IPS-20b (cell line): ENCODE measurements around the gene SPATA24.

ENCODE experiments used
- H3K27ac ChIP-seq: one replicate; pipeline ENCODE4 v1.5.1; 2013; ENCODE audit warnings: low read length
- H3K27me3 ChIP-seq: 2 replicates; pipeline ENCODE4 v1.6.1; 2013; ENCODE audit warnings: mild to moderate bottlenecking, low read length, inconsistent platforms; ENCODE audit not compliant: insufficient read depth
- H3K36me3 ChIP-seq: 2 replicates; pipeline ENCODE4 v1.6.1; 2013; ENCODE audit warnings: low read depth, mild to moderate bottlenecking, inconsistent platforms, low read length, moderate library complexity; ENCODE audit not compliant: insufficient read depth
- H3K4me1 ChIP-seq: 2 replicates; pipeline ENCODE4 v1.6.1; 2013; ENCODE audit warnings: mild to moderate bottlenecking, control low read depth, inconsistent platforms, low read length, moderate library complexity; ENCODE audit not compliant: insufficient read depth
- H3K4me3 ChIP-seq: 2 replicates; pipeline ENCODE4 v1.5.1; 2013; ENCODE audit warnings: mild to moderate bottlenecking, low read length, inconsistent platforms
- H3K9ac ChIP-seq: 2 replicates; pipeline ENCODE4 v1.6.1; 2013; ENCODE audit warnings: low read depth, mild to moderate bottlenecking, inconsistent platforms, low read length, moderate library complexity
- H3K9me3 ChIP-seq: 2 replicates; pipeline ENCODE4 v1.6.1; 2013; ENCODE audit warnings: mild to moderate bottlenecking, low read depth, low read length, inconsistent platforms; ENCODE audit not compliant: insufficient read depth

Gene SPATA24

DNA sequence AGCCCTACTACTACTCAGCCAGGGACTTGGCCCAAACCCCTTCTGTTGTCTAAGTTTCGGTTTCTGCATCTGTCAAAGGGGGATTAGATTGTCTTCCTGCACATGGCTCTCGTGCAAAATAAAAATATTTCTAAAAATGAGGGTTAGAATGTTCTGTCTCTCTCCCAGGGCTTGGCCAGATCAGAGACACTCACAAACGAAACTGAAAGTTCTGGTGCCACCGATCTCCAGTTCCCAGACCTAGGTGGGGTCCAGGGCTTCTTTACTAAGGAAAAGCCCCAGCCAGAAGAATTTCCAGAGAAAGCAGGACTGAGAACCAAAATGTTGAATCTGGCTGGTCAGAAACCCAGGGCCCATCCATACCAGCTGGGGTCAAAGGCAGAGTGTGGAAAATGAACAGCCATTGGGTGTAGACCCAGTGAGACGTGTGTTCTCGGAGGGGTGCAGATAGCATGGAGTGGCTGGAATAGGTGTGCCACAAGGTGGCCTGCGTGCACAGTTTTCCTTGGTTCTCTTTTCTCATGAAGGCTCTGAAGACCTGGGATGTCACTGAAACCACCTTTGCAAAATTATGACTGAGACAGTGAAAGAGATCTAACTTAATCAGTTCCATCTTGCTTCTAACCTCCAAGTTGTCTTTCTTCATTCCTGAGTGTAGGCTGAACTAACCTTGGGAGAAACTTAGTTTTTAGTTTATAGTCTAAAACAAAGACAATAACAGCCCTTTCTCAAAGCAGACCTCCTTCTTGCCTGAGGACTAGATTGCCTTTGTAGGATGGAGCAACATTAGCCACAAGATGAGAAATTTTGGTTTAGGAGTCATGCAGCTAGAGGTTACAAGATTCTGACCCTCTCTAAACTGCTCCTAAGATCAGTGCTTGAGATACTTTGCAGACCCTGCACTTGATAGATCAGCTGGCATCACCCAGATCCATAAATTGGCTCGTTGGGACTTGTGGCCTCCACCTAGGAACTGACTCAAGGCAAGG, 18.5 kb downstream of the SPATA24 start:
- H3K4me1 ChIP-seq, result peaks cover 8% of the 10 kb centered on the region; the same call in 1 of the 2 replicates
- no peaks in the 10 kb centered on the region for H3K36me3 ChIP-seq
- H3K9ac ChIP-seq, result no peak overlapping the region
- H3K27me3 ChIP-seq, result no peaks in the 10 kb centered on the region
- H3K4me3 ChIP-seq, result no peak overlapping the region
- H3K9me3 ChIP-seq, result no peaks in the 10 kb centered on the region
- no peak overlapping the region for H3K27ac ChIP-seq

DNA sequence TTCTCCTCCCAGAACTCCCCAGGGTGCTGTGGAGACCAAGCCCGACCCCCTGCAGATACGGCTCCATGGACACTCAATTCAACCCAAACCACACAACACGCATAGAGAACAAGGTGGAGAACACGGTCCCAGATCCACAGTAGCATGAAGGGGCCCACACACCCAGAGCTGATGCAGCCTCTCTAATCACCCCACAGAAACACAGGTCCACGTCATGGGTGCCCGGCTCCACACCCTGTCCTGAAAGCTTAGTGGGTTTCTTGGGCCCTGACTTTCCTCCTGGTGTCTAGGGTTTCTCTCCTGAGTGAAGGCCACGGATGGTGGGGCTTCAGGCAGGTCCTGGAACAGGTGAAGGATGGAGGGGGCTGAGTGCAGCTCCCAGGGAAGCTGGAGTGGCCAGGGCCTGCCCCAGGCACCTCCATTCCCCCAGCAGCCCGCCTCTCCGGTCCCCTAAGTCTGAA, 19.3 kb downstream of the SPATA24 start:
- no peaks in the 10 kb centered on the region for H3K9me3 ChIP-seq
- no peaks in the 10 kb centered on the region for H3K27me3 ChIP-seq
- no peaks in the 10 kb centered on the region for H3K36me3 ChIP-seq
- H3K27ac ChIP-seq, result no peak overlapping the region
- H3K4me3 ChIP-seq, result no peak overlapping the region
- H3K4me1 ChIP-seq, result peaks cover 8% of the 10 kb centered on the region; the same call in 1 of the 2 replicates
- H3K9ac ChIP-seq, result no peak overlapping the region

DNA sequence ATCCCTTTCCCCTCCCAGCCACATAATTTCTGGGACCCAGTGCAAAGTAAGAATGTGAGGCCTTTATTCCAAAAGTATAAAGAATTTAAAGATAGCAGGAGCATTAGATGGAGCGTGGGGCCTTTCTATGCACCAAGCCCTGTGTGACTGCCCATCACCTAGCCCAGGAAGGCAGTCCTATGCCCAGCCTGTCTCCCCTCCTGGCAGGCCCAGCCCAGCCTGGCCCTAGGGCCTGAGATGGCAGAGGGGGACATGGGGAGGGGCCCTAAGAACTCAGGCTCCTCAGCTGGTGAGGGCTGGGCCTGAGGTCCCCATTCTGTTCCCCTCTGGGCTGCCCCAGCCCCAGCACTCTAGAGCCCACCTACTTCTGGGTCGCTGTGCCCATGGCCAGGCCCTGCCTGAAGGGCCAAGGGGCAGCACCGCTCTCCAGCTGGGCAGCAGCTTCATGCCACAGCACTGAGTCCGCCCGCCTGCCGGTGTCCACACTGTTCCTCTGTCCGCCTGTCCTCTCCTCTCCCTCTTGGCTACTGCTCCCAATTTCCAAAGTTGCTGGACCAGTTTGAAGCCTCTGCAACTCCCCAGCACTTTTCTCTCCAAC, 19.8 kb downstream of the SPATA24 start:
- H3K9me3 ChIP-seq, result no peaks in the 10 kb centered on the region
- peaks cover 8% of the 10 kb centered on the region; the same call in 1 of the 2 replicates for H3K4me1 ChIP-seq
- no peaks in the 10 kb centered on the region for H3K36me3 ChIP-seq
- no peak overlapping the region for H3K27ac ChIP-seq
- H3K9ac ChIP-seq, result no peak overlapping the region
- no peaks in the 10 kb centered on the region for H3K27me3 ChIP-seq
- H3K4me3 ChIP-seq, result no peak overlapping the region

- H3K4me3 ChIP-seq, result no peak within 1 kb of the TSS
- no peaks in the 10 kb centered on the region for H3K36me3 ChIP-seq
- no peak within 1 kb of the TSS for H3K9ac ChIP-seq
- no peak within 1 kb of the TSS for H3K27ac ChIP-seq
- no peaks in the 10 kb centered on the region for H3K27me3 ChIP-seq
- H3K4me1 ChIP-seq, result peaks cover 7% of the 10 kb centered on the region; the same call in 1 of the 2 replicates
- H3K9me3 ChIP-seq, result no peaks in the 10 kb centered on the region
These were observed 20.5 kb downstream of the SPATA24 start, which contains the start of gene SLC23A1 for GRCh38 chr5:139383275-139383992. SLC23A1 (minus strand) TSS chr5:139383297; CDS start chr5:139383253, 44 bp downstream.

- no peaks in the 10 kb centered on the region for H3K36me3 ChIP-seq
- H3K9ac ChIP-seq, result no peak overlapping the region
- no peaks in the 10 kb centered on the region for H3K9me3 ChIP-seq
- no peaks in the 10 kb centered on the region for H3K27me3 ChIP-seq
- H3K4me1 ChIP-seq, result peaks cover under 1% of the 10 kb centered on the region; the same call in 1 of the 2 replicates
- H3K4me3 ChIP-seq, result no peak overlapping the region
- H3K27ac ChIP-seq, result no peak overlapping the region
These were observed 21.1 kb downstream of the SPATA24 start for GRCh38 chr5:139382807-139383206.

DNA sequence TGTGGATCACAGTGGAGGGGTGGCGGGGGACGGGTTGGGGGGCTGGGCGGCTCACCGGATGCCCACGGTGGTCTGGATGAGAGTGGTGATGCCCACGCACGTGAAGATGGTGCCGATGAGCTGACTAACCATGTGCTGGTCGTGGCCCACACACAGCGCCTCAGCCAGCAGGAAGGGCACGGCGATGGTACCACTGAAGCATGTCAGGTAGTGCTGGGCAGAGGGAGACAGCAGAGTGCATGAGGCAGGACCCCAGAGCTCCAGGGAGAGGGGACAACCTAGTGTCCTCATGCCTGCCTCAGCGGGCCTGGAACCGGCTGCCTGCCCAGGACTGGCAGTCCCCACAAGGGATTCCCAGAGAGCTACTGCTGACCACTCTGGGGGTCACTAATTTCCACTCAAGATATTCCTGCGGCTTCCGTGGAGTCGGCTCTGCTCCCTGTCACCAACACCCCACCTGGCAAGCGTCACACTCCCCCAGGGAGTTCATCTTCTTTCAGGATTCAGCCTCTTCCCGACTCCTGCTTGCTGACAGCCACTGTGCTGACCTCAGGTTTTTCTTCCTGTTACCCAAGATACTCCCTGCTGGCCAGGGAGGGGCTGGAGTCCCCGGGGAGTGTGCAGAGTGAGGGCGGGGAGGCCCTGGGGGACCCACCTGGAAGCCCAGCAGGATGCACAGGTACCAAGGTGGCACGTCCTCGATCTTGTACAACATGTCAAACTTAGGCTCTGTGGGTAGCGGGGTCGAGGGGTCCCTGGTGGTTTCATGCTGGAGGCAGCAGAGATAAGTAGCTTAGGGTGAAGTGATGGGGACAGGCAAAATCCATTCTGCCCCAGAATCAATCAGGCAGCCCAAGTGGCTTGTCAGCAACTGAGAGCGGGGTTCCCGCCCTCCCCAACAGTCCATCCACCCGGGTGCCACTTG, 21.8 kb downstream of the SPATA24 start:
- no peak overlapping the region for H3K27ac ChIP-seq
- H3K9me3 ChIP-seq, result no peaks in the 10 kb centered on the region
- no peak overlapping the region for H3K9ac ChIP-seq
- H3K4me1 ChIP-seq, result no peaks in the 10 kb centered on the region
- no peaks in the 10 kb centered on the region for H3K27me3 ChIP-seq
- H3K36me3 ChIP-seq, result no peaks in the 10 kb centered on the region
- no peak overlapping the region for H3K4me3 ChIP-seq

GRCh38 chr5:139379626-139380449, 24.1 kb downstream of the SPATA24 start:
- H3K4me3 ChIP-seq, result no peak overlapping the region
- no peak overlapping the region for H3K27ac ChIP-seq
- H3K9ac ChIP-seq, result no peak overlapping the region

GRCh38 chr5:139378941-139379361, 24.9 kb downstream of the SPATA24 start:
- H3K27ac ChIP-seq, result no peak overlapping the region
- H3K9me3 ChIP-seq, result no peaks in the 10 kb centered on the region
- H3K4me1 ChIP-seq, result no peaks in the 10 kb centered on the region
- H3K9ac ChIP-seq, result no peak overlapping the region
- H3K36me3 ChIP-seq, result no peaks in the 10 kb centered on the region
- no peak overlapping the region for H3K4me3 ChIP-seq
- no peaks in the 10 kb centered on the region for H3K27me3 ChIP-seq

More at GRCh38 chr5:139379626-139380449, 24.1 kb downstream of the SPATA24 start:
- Histone ChIP-seq H3K36me3 (no peaks in the 10 kb centered on the region), H3K9me3 (no peaks in the 10 kb centered on the region), H3K4me1 (no peaks in the 10 kb centered on the region), H3K27me3 (no peaks in the 10 kb centered on the region)

GRCh38 chr5:139378101-139378825, 25.6 kb downstream of the SPATA24 start:
- Histone ChIP-seq H3K27me3 (no peaks in the 10 kb centered on the region), H3K36me3 (no peaks in the 10 kb centered on the region), H3K4me3 (no peak overlapping the region), H3K9me3 (no peaks in the 10 kb centered on the region), H3K9ac (no peak overlapping the region), H3K27ac (no peak overlapping the region), H3K4me1 (no peaks in the 10 kb centered on the region)

DNA sequence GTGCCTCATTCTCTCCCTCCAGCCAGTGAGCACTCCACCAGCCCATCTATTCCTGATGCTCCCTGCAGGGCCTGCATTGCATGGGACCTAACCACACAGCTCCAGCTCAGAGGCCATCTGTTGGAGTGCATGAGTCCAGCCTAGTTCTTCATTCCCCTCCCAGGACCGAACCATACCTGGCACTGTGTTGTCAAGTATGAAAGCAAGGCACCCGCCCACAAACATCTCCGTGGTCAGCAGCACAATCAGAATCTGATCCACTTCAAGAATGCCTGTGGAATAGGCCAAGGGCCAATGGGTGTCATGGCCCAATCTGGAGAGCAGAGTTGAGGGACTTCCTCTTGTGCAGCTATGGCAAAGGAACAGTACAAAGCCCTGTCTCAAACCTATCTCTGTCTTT, 26.7 kb downstream of the SPATA24 start:
- H3K27me3 ChIP-seq, result no peaks in the 10 kb centered on the region
- H3K9me3 ChIP-seq, result no peaks in the 10 kb centered on the region
- H3K4me3 ChIP-seq, result no peak overlapping the region
- no peaks in the 10 kb centered on the region; the same call in 1 of the 2 replicates for H3K36me3 ChIP-seq
- H3K27ac ChIP-seq, result no peak overlapping the region
- no peaks in the 10 kb centered on the region for H3K4me1 ChIP-seq
- H3K9ac ChIP-seq, result no peak overlapping the region
